Progenitor cell of endocrine pancreas (in vitro differentiated cells): ENCODE measurements around the gene MOB3B. TPM values are rescaled to one million over a fixed set of nuclear protein-coding genes. Genes with fewer than 3 reads are reported as not detected.
"Not testable (repeated sequence)": the region's sequence is repeated elsewhere in the genome, so short reads cannot be mapped to it uniquely, and the experiment has no call there.

Experiments
- DNase-seq: peaks from one replicate; pipeline ENCODE4 v3.0.0; 2021; ENCODE audit warnings: low spot score; ENCODE audit not compliant: unreplicated experiment
- H3K27ac Mint-ChIP-seq: 2 replicates; pipeline ENCODE4 v1.8.0; 2021; ENCODE audit warnings: mild to moderate bottlenecking, moderate library complexity, mixed read lengths
- H3K27me3 Mint-ChIP-seq: 2 replicates; pipeline ENCODE4 v1.8.0; 2021; ENCODE audit warnings: mixed read lengths
- H3K36me3 Mint-ChIP-seq: 2 replicates; pipeline ENCODE4 v1.8.0; 2022; ENCODE audit warnings: mixed read lengths; ENCODE audit not compliant: insufficient read depth
- H3K4me1 Mint-ChIP-seq: 2 replicates; pipeline ENCODE4 v1.8.0; 2021; ENCODE audit warnings: low read depth, mixed read lengths
- H3K4me3 Mint-ChIP-seq: 2 replicates; pipeline ENCODE4 v1.8.0; 2021; ENCODE audit warnings: low read depth, mild to moderate bottlenecking, moderate library complexity, mixed read lengths
- H3K9me3 Mint-ChIP-seq: 2 replicates; pipeline ENCODE4 v1.8.0; 2021; ENCODE audit warnings: low read depth, mixed read lengths
- CTCF ChIP-seq: fragments of 200-600 bp; sonication (generic); IDR thresholded peaks from one replicate; pipeline ENCODE4 v1.5.0; 2021; ENCODE audit warnings: antibody characterized with exemption, mild to moderate bottlenecking; ENCODE audit not compliant: unreplicated experiment
- total RNA-seq: library from RNA; stranded (reverse); gene quantifications from 2 replicates; pipeline ENCODE4 v1.2.1, GENCODE V29; 2021

The MOB3B gene
- total RNA-seq, 1 donor from 2014 or later, result 15.4 TPM

GRCh38 chr9:27510780-27511179 is 18.8 kb downstream of the MOB3B start:
- Mint-ChIP-seq H3K27me3 (no peaks in the 10 kb centered on the region), H3K36me3 (peaks cover 10% of the 10 kb centered on the region), H3K4me3 (no peak overlapping the region), H3K27ac (no peak overlapping the region), H3K9me3 (no peaks in the 10 kb centered on the region), H3K4me1 (no peaks in the 10 kb centered on the region)
- TF ChIP-seq CTCF, result no peak
- DNase-seq, result no peak

- Mint-ChIP-seq H3K27ac (no peak overlapping the region), H3K27me3 (no peaks in the 10 kb centered on the region), H3K36me3 (peaks cover 10% of the 10 kb centered on the region), H3K4me3 (no peak overlapping the region), H3K9me3 (no peaks in the 10 kb centered on the region), H3K4me1 (no peaks in the 10 kb centered on the region)
- DNase-seq, result no peak
- no peak for TF ChIP-seq CTCF
These were observed 22.6 kb downstream of the MOB3B start for GRCh38 chr9:27506981-27507380.

- Mint-ChIP-seq H3K36me3 (peaks cover 15% of the 10 kb centered on the region), H3K4me3 (no peak overlapping the region)
- TF ChIP-seq CTCF, result no peak
These were observed 23.9 kb downstream of the MOB3B start for GRCh38 chr9:27505744-27506161.

GRCh38 chr9:27504259-27504658 is 25.4 kb downstream of the MOB3B start:
- Mint-ChIP-seq H3K4me3 (no peak overlapping the region), H3K27ac (no peak overlapping the region), H3K4me1 (no peaks in the 10 kb centered on the region), H3K36me3 (peaks cover 15% of the 10 kb centered on the region), H3K9me3 (no peaks in the 10 kb centered on the region), H3K27me3 (no peaks in the 10 kb centered on the region)
- no peak for DNase-seq
- no peak for TF ChIP-seq CTCF

More at GRCh38 chr9:27505744-27506161, 23.9 kb downstream of the MOB3B start:
- H3K27ac Mint-ChIP-seq, result no peak overlapping the region
- no peaks in the 10 kb centered on the region for H3K9me3 Mint-ChIP-seq
- no peaks in the 10 kb centered on the region for H3K4me1 Mint-ChIP-seq
- H3K27me3 Mint-ChIP-seq, result no peaks in the 10 kb centered on the region
- no peak for DNase-seq

- Mint-ChIP-seq H3K9me3 (no peaks in the 10 kb centered on the region), H3K27ac (no peak overlapping the region), H3K4me1 (no peaks in the 10 kb centered on the region), H3K36me3 (peaks cover 13% of the 10 kb centered on the region), H3K4me3 (no peak overlapping the region), H3K27me3 (no peaks in the 10 kb centered on the region)
- no peak for TF ChIP-seq CTCF
- no peak for DNase-seq
These were observed 26.0 kb downstream of the MOB3B start for GRCh38 chr9:27503623-27504022.

- not testable (repeated sequence) for DNase-seq, H3K27ac Mint-ChIP-seq, H3K4me3 Mint-ChIP-seq, H3K4me1 Mint-ChIP-seq, H3K36me3 Mint-ChIP-seq, H3K9me3 Mint-ChIP-seq, H3K27me3 Mint-ChIP-seq
These were observed 28.7 kb downstream of the MOB3B start for GRCh38 chr9:27500902-27501301.
